GM21381 (cell line): ENCODE measurements around the gene SOSTDC1.

ENCODE experiments used
- ATAC-seq: cut with Tn5 transposase; IDR thresholded peaks from one replicate; pipeline ENCODE4 v1.9.1; 2021; ENCODE audit warnings: mild to moderate bottlenecking, moderate library complexity; ENCODE audit not compliant: unreplicated experiment

The SOSTDC1 gene

DNA sequence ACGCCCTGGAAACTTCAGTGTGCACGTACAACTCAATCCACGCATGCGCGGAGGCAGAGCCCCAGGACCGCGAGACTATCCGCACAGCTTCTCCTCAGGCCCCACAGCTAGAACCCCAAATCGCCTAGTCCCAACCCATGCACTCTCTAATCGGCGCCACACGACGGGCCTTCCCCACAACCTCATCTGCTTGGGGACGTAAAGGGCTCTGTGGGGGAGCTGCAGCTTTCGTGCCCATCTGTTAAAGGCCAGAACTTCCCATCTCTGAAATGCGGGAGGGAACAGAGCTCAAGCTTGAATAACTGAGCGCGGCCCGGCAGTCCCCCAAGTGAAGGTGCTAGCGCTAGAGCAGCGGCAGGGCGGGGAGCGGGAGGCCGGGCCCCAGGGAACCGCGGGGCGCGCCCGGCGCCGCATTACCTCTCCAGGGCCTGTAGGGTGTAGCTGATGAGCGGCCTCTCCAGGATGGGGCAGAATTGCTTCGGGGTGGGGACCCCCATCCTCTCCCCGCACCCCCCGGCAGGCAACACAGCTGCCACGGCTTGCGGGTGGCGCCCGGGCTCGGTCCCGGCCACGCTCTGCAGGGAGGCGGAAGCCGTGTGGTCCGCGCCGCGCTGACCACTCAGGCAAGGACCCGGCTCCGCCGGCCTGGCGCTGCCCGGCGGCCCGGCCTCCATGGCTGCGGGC lies 44.7 kb downstream of the SOSTDC1 start:
- ATAC-seq: peak; percentile 84

DNA sequence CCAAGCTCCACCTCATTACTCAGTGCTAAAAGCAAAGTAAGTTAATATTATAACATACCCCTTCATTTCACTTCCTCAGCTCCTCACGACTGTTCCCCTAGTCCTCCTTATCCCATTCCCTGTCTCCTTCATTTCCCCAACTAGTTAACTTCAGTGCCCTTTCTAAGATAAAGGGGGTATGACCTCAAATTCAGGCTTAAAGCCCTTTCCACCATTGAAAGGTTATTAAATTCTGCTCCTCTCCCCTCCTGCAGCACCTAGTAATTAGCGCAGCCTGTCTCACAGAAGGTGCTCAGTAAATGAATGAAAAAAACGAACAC lies 45.2 kb downstream of the SOSTDC1 start:
- no peak for ATAC-seq

- ATAC-seq: no peak
Measured at GRCh38 chr7:16419859-16420258, 45.7 kb downstream of the SOSTDC1 start.

DNA sequence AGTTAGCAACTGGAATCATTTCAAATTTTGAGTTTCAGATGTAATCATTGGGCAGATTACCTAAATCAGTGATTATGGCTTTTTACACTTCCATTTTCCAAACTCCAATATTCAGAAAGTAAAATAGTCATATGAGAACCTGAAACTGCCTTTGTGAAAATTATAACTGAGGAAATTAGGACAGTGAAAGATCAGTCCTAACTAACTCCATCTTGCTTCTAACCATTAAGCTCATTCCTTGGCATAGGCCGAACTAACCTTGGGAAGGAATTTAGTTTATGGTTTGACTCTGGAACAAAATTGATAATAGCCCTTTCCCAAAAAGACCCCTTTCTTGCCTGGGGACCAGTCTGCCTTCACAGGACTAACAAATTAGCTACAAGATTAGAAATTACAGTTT lies 46.4 kb downstream of the SOSTDC1 start:
- no peak for ATAC-seq

DNA sequence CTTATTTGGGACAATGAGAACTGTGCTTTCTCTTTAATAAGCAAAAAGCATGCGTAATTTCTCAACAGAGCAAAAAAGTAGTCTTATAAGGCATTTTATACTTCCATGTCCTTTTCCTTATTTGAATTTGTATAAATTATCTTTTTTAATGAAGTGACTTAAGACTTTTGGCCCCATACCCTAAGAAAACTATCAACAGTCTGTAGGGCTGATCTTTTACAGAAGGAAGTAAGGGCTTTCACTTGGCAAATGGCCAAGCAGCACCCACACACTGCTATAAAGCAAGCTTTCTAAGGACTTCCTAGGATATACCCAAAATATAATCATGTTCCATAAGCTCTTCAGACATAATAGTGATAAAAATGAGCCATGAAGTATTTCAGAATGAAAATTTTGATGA lies 47.6 kb downstream of the SOSTDC1 start:
- ATAC-seq: no peak

DNA sequence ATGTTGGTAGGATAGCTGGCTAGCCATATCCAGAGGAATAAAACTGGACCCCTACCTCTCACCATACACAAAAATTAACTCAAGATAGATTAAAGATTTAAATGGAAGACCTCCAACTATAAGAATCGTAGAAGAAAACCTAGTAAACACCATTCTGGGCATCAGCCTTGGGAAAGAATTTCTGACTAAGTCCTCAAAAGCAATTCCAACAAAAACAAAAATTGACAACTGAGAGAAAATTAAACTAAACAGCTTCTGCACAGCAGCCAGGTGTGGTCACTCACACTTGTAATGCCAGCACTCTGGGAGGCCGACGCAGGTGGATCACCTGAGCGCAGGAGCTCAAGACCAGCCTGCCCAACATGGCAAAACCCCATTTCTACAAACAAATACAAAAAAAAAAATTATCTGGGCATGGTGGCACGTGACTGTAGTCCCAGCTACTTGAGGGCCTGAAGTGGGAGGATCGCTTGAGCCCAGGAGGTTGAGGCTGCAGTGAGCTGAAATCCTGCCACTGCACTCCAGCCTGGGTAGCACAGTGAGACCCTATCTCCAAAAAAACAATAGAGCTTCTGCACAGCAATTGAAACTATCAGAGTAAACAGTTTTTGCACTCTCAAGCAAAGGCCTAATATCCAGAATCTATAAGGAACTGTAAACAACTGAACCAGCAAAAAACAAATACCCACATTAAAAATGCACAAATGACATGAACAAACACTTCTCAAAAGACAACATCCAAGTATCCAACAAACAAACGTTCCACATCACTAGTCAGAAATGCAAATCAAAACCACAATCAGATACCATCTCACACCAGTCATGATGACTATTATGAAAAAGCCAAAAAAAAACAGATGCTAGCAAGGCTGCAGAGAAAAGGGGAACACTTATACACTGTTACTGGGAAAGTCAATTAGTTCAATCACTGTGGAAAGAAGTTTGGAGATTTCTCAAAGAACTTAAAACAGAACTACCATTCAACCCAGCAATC lies 49.0 kb downstream of the SOSTDC1 start:
- no peak for ATAC-seq

- ATAC-seq: no peak
Measured at GRCh38 chr7:16412274-16413254, 53.0 kb downstream of the SOSTDC1 start.
